HG02943 (cell line): ENCODE results near the gene GEMIN5.
"Not testable (repeated sequence)": the region's sequence is repeated elsewhere in the genome, so short reads cannot be mapped to it uniquely, and the experiment has no call there.

Experiments
- ATAC-seq: cut with Tn5 transposase; IDR thresholded peaks from one replicate; pipeline ENCODE4 v1.9.1; 2021; ENCODE audit warnings: mild to moderate bottlenecking, low read depth, moderate library complexity; ENCODE audit not compliant: unreplicated experiment

GEMIN5 gene

GRCh38 chr5:154937718-154938466, at the start of gene GEMIN5:
Gene GEMIN5 (minus strand): TSS chr5:154938211. CDS start chr5:154938133, 78 bp downstream.
- ATAC-seq = peak; percentile 82

DNA sequence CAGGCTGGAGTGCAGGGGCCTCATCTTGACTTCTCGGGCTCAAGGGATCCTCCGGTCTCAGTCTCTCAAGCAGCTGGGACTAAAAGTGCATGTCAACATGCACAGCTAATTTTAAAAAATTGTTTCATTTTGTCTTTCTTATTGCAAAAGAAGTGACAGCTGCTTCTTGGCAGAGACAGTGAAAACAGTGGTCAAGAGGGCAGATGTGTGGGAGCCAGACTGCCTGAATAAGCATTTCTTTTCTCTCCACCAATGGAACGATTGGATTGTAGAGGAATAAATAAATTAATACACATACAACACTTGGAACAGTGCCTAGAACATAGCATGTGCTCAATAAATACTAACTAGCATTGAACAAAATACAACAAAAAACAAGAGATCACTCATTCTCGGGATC, 48.1 kb upstream of the GEMIN5 start:
- ATAC-seq = no peak

GRCh38 chr5:154984946-154985516, 47.0 kb upstream of the GEMIN5 start:
- no peak for ATAC-seq

DNA sequence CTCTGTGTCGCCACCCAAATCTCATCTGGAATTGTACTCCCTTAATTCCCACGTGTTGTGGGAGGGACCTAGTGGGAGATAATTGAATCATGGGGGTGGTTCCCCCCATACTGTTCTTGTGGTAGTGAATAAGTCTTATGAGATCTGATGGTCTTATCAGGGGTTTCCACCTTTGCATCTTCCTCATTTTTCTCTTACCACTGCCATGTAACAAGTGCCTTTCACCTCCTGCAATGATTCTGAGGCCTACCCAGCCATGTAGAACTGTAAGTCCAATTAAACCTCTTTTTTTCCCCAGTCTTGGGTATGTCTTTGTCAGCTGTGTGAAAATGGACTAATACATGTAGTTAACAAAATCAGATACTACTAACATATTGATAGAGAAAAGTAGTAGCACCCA, 40.3 kb upstream of the GEMIN5 start:
- ATAC-seq = not testable (repeated sequence)

GRCh38 chr5:154977409-154977808, 39.4 kb upstream of the GEMIN5 start:
- ATAC-seq = no peak

GRCh38 chr5:154976082-154976481, 38.1 kb upstream of the GEMIN5 start:
- not testable (repeated sequence) for ATAC-seq

DNA sequence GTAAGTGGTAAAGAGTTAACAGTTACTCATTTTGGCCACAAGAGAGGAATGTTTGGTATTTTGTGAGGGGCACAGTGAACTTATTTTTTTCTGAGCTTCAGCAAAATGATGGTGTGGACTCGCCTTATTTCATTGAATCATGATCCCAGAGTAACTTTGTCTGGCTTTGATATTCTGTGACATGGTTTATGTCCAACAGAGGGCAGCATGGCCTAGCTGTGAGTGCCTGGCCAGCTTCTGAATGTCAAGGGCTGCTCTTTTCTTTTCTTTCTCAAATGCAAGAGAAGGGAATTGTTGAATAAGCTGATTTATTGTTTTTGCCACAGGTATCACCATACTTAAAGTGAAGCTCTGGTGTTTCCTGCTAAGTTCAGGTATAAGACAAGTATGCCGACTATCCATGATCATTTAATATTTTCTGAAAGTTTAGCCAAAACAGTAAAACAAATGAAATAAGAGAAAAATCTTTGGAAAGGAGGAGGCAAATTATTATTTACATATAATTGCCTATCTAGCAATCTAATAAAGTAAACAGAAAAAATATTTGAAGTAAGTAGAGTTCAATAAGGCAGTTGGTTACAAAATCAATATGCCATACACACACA, 34.6 kb upstream of the GEMIN5 start:
- ATAC-seq = no peak

DNA sequence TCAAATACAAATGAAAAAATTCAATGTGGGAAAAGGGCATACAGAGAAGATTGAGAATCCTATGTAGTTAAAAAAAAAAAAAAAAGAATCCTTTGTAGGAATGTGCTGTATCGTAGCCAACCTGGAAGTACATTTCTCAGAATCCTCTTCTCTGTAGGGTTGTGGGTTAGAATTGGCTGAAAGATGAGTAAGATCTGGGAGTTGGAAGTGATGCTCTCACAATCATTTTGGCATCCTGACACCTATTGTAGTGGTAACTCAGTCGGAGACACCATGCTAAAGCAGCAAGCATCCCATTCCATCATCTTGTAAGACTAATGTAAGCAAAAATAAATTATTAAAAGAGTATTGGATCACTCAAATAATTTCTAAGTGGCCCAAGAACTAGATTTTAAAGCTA, 33.5 kb upstream of the GEMIN5 start:
- ATAC-seq = no peak

DNA sequence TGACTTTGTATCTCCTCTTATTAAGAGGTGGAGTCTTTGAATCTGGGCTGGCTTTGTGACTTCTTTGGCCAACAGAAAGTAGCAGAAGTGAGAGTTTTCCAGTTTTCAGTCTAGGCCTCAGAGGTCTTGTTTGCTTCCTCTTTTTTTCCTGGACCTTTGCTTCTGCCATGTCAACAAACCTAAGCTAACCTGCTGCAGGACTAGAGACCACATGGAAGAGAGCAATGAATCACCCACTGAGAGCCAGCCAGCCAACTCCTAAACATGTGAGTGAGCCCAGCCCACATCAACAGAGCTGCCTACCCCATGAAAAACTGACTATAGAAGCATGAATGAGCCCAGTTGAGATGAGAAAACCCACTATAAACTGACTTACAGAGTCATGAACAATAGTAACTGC, 32.7 kb upstream of the GEMIN5 start:
- ATAC-seq = no peak

DNA sequence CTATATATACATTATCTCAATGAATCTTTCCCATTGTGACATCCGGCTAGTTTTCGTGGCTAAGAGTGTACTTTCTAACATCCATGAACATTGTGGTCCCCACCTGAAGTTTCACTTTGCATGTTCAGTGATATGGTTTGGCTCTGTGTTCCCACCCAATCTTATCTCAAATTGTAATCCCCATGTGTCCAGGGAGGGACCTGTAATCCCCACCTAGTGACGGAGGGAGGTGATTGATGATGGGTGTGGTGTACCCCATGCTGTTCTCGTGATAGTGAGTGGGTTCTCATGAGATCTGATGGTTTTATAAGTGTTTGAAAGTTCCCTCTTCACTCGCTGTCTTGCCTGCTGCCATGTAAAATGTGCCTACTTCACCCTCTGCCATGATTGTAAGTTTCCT, 30.9 kb upstream of the GEMIN5 start:
- no peak for ATAC-seq

DNA sequence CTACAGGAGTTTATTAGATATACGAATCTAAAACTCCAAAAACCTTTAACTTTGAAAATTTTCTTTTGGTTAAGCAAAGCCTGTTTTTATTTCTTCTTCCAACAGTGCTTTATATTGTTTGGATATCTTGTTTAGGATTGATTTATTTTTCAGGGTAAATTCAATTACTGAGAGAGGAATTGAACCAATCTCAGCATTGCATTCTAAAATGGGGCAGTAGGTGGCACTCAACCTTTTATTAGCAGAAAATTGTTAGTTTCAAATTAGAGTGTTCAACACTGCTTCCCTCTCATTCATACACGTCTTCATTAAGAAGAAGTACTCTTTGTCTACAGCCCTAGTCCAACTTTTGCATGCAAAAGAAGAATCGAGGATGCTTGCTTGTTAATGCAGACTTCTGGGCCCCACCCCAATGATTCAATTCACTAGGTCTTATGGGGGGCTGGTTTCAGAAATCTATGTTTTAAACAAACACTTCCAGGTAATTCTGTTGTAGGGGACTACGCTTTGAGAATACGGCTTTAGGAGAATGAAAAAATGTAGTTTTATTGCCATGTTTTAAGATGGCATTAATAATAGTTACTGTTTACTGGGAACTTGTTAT, 29.5 kb upstream of the GEMIN5 start:
- ATAC-seq = no peak

DNA sequence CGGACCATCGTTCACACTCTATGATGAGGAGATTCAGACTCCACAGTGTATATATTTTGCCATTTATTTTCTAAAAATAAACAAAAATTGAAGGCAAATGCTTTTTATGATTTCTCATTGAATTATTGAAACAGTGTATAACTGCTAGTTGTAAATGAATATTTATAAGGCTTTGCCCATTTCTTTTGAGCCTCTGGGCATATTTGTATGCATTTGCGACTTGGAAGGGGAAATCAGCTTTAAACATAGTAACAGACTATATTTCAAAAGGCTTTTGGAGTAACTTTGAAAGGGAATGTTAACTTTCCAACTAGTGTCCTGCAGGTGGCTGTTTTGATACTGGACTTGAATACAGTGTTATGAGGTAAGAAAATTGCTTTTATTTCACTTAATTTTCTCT, 28.9 kb upstream of the GEMIN5 start:
- ATAC-seq = no peak

- no peak for ATAC-seq
These were observed 28.2 kb upstream of the GEMIN5 start for GRCh38 chr5:154966081-154966841.

DNA sequence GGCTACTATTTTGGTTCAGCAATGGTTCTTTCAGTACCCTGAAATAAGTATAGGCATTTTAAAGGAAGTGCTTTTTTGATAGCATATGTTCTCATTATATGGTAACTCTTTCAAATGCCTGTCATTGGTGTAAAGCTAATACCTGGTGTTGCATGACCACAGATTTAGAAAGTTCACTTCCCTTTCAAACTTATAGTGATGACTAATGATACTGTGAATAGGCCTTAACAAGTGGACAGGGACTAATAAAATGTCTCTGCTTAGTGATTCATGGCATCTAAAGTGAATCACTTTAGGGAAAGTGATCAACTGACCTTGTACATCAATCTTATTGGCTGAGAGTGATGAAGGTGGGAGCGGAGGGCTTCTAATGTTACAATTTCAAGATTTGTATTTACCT, 24.5 kb upstream of the GEMIN5 start:
- ATAC-seq = no peak

GRCh38 chr5:154956712-154957111, 18.7 kb upstream of the GEMIN5 start:
- ATAC-seq = no peak

- no peak for ATAC-seq
These were observed 11.8 kb upstream of the GEMIN5 start for GRCh38 chr5:154949781-154950180.

DNA sequence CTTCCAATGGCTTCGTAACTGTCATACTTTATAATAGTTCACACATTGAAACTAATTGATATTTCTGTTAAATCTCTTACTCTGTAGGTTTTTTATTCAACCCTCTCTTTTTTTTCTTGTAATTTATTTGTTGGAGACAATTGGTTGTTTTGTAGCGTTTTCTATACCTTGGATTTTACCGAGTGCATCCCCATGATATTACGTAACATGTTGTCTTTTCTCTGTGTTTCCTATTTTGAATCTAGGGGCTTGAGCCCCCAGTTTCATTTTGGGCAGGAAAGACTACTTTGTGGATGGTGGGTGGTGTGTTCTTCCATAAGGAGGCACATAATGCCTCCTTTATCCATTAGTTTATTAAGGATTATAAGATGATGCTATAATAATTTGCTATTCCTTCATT, 10.3 kb upstream of the GEMIN5 start:
- no peak for ATAC-seq

GRCh38 chr5:154947778-154948177, 9.8 kb upstream of the GEMIN5 start:
- ATAC-seq = no peak

DNA sequence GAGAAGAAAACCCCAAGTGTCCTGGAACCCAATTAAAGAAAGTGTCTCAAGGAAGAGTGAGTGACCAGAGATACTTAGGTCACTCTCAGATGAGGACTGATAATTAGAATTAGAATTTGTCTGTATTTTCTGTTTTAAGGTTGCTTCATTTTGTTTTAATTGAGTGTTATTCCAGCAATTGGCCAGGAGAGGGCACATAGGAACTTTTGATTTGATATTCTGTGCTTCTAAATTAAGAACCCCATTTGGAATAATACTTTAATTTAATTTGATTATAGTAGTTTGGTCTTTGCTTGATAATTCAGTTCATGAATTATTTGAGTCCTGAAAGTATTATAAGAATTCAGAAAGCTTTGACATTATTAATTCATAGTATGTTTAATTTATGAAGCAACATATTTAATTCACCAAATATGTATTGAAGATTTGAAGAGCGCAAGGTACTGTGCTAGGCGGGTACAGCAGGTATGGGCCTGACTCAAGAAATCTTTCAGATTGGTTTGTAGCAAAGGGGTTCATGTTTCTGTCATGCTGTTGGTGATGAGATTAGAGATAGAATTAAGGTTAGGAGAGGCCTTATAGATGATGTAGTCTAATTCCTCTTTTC, 7.8 kb upstream of the GEMIN5 start:
- ATAC-seq = no peak

- ATAC-seq = no peak
These were observed 6.7 kb upstream of the GEMIN5 start for GRCh38 chr5:154944716-154945115.
